Bladder microvascular endothelial cell (primary cell): ENCODE results near the gene PRR20A. TPM values are rescaled to one million over a fixed set of nuclear protein-coding genes. Genes with fewer than 3 reads are reported as not detected.

ENCODE experiments used
- total RNA-seq: library from RNA; depleted of rRNA; stranded (reverse); fragments of >200 nt; gene quantifications from 2 replicates; pipeline ENCODE4 v1.2.3, GENCODE V29; 2014

Gene PRR20A
- total RNA-seq, result not detected in 2 replicates

GRCh38 chr13:57140235-57140968, at the start of gene PRR20A:
PRR20A (plus strand) TSS chr13:57140918; CDS start chr13:57141305, 387 bp downstream.

DNA sequence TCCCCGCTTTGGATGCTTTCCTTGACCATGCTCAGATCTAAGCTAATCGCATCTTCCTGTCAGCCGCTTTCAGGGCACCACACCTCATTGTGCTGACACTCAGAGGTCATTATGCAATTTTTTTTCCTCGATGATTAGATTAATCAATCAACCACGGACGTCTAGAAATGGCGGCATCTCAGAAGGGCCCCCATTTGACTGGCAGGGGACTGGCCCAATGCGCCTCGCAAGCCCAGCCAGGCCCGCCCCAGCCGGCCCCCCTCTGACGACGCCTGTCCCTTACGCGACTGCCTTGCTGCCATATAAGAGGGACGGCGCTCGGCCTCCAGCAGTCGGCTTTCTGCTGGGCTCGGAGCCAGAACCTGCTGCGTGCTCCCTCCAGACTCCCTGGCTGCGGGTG, 6.5 kb downstream of the PRR20A start, which contains the start of gene PRR20B:
TSS of gene PRR20B (plus strand) at position 301 of the 400 bp plus-strand sequence. CDS start 387 bp downstream, outside the sequence.

GRCh38 chr13:57153761-57154160, 13.0 kb downstream of the PRR20A start, which contains the start of gene PRR20C:
PRR20C (plus strand) TSS chr13:57154061; CDS start chr13:57154448, 387 bp downstream.

DNA sequence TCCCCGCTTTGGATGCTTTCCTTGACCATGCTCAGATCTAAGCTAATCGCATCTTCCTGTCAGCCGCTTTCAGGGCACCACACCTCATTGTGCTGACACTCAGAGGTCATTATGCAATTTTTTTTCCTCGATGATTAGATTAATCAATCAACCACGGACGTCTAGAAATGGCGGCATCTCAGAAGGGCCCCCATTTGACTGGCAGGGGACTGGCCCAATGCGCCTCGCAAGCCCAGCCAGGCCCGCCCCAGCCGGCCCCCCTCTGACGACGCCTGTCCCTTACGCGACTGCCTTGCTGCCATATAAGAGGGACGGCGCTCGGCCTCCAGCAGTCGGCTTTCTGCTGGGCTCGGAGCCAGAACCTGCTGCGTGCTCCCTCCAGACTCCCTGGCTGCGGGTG, 19.6 kb downstream of the PRR20A start, which contains the start of gene PRR20D:
TSS of gene PRR20D (plus strand) at position 301 of the 400 bp plus-strand sequence. CDS start 387 bp downstream, outside the sequence.

GRCh38 chr13:57166897-57167296, 26.2 kb downstream of the PRR20A start, which contains the start of gene PRR20E:
PRR20E (plus strand) TSS chr13:57167197; CDS start chr13:57167584, 387 bp downstream.

Other genes starting within 250 kb of the PRR20A start
- not detected in 2 replicates for gene PRR20B, start 6.6 kb downstream of the PRR20A start, total RNA-seq
- not detected in 2 replicates for gene PRR20C, start 13.1 kb downstream of the PRR20A start, total RNA-seq
- gene PRR20D, start 19.7 kb downstream of the PRR20A start, total RNA-seq, result not detected in 2 replicates
- not detected in 2 replicates for gene PRR20E, start 26.3 kb downstream of the PRR20A start, total RNA-seq